Activated T-helper 17 cell treated with anti-CD3 and anti-CD28 coated beads, Interleukin-2, amount 50 U/mL, for 72 hours (primary cell): Measurements from ENCODE around the gene ATL2. TPM values are rescaled to one million over a fixed set of nuclear protein-coding genes. Genes with fewer than 3 reads are reported as not detected.
"Not testable (repeated sequence)": the region's sequence is repeated elsewhere in the genome, so short reads cannot be mapped to it uniquely, and the experiment has no call there.

Experiments used
- ATAC-seq: fragments of 150-1000 bp; cut with Tn5 transposase; replicated peaks from 2 replicates; pipeline ENCODE4 v1.10.0; 2021; ENCODE audit warnings: mild to moderate bottlenecking, moderate library complexity
- H3K27ac Mint-ChIP-seq: one replicate; pipeline ENCODE4 v1.8.0; 2022; ENCODE audit warnings: mixed read lengths
- H3K27me3 Mint-ChIP-seq: one replicate; pipeline ENCODE4 v1.8.0; 2022; ENCODE audit warnings: mixed read lengths
- H3K36me3 Mint-ChIP-seq: one replicate; pipeline ENCODE4 v1.8.0; 2022; ENCODE audit warnings: low read depth, mild to moderate bottlenecking, mixed read lengths
- H3K4me1 Mint-ChIP-seq: one replicate; pipeline ENCODE4 v1.8.0; 2022; ENCODE audit warnings: mixed read lengths
- H3K4me3 Mint-ChIP-seq: one replicate; pipeline ENCODE4 v1.8.0; 2022; ENCODE audit warnings: mild to moderate bottlenecking, mixed read lengths
- H3K9me3 Mint-ChIP-seq: one replicate; pipeline ENCODE4 v1.8.0; 2022; ENCODE audit warnings: mixed read lengths
- total RNA-seq, 2 donors: library from RNA; stranded (reverse); gene quantifications; one replicate each; pipeline ENCODE4 v1.2.3, GENCODE V29; 2022

Gene ATL2
- total RNA-seq, 2 donors from 2014 or later: 30.9 to 52.8 TPM

GRCh38 chr2:38281095-38281742 lies 95.9 kb downstream of the ATL2 start:
- no peak overlapping the region for H3K27ac Mint-ChIP-seq
- H3K27me3 Mint-ChIP-seq: peaks cover 10% of the 10 kb centered on the region
- no peaks in the 10 kb centered on the region for H3K36me3 Mint-ChIP-seq
- H3K4me1 Mint-ChIP-seq: peaks cover 4% of the 10 kb centered on the region
- H3K4me3 Mint-ChIP-seq: no peak overlapping the region
- no peaks in the 10 kb centered on the region for H3K9me3 Mint-ChIP-seq
- ATAC-seq: no peak

- no peaks in the 10 kb centered on the region for H3K36me3 Mint-ChIP-seq
- no peak for ATAC-seq
- no peak overlapping the region for H3K4me3 Mint-ChIP-seq
- H3K27ac Mint-ChIP-seq: no peak overlapping the region
- H3K27me3 Mint-ChIP-seq: peaks cover 6% of the 10 kb centered on the region
- no peaks in the 10 kb centered on the region for H3K9me3 Mint-ChIP-seq
- H3K4me1 Mint-ChIP-seq: peaks cover 7% of the 10 kb centered on the region
Observed at GRCh38 chr2:38279201-38279600, 97.9 kb downstream of the ATL2 start.

- not testable (repeated sequence) for H3K9me3 Mint-ChIP-seq, H3K36me3 Mint-ChIP-seq, H3K27ac Mint-ChIP-seq, H3K27me3 Mint-ChIP-seq, H3K4me1 Mint-ChIP-seq, ATAC-seq, H3K4me3 Mint-ChIP-seq
Observed at GRCh38 chr2:38278117-38278438, 99.0 kb downstream of the ATL2 start.

- no peaks in the 10 kb centered on the region for H3K9me3 Mint-ChIP-seq
- no peak for ATAC-seq
- no peaks in the 10 kb centered on the region for H3K36me3 Mint-ChIP-seq
- H3K4me3 Mint-ChIP-seq: no peak overlapping the region
- no peak overlapping the region for H3K27ac Mint-ChIP-seq
- peaks cover 7% of the 10 kb centered on the region for H3K4me1 Mint-ChIP-seq
- H3K27me3 Mint-ChIP-seq: no peaks in the 10 kb centered on the region
Observed at GRCh38 chr2:38277245-38278116, 99.6 kb downstream of the ATL2 start.

- Mint-ChIP-seq H3K36me3 (no peaks in the 10 kb centered on the region), H3K27me3 (no peaks in the 10 kb centered on the region), H3K4me1 (peaks cover 7% of the 10 kb centered on the region), H3K4me3 (no peak overlapping the region), H3K9me3 (no peaks in the 10 kb centered on the region), H3K27ac (peak overlapping the region; percentile 21)
- ATAC-seq: peak; percentile 51
Observed at GRCh38 chr2:38274286-38275276, 102.5 kb downstream of the ATL2 start.

GRCh38 chr2:38271697-38272096 lies 105.4 kb downstream of the ATL2 start:
- Mint-ChIP-seq H3K36me3 (no peaks in the 10 kb centered on the region), H3K27me3 (no peaks in the 10 kb centered on the region)
- no peak for ATAC-seq

GRCh38 chr2:38269421-38269820 lies 107.7 kb downstream of the ATL2 start:
- ATAC-seq: no peak
- H3K4me3 Mint-ChIP-seq: no peak overlapping the region
- peaks cover under 1% of the 10 kb centered on the region for H3K4me1 Mint-ChIP-seq
- H3K36me3 Mint-ChIP-seq: no peaks in the 10 kb centered on the region
- H3K9me3 Mint-ChIP-seq: peaks cover 4% of the 10 kb centered on the region
- H3K27me3 Mint-ChIP-seq: no peaks in the 10 kb centered on the region
- H3K27ac Mint-ChIP-seq: no peak overlapping the region

More at GRCh38 chr2:38271697-38272096, 105.4 kb downstream of the ATL2 start:
- Mint-ChIP-seq H3K9me3 (peaks cover 4% of the 10 kb centered on the region), H3K27ac (no peak overlapping the region), H3K4me1 (peaks cover 3% of the 10 kb centered on the region), H3K4me3 (no peak overlapping the region)

GRCh38 chr2:38268691-38269327 lies 108.3 kb downstream of the ATL2 start:
- Mint-ChIP-seq H3K4me1 (no peaks in the 10 kb centered on the region), H3K9me3 (peaks cover 4% of the 10 kb centered on the region), H3K4me3 (no peak overlapping the region), H3K27ac (no peak overlapping the region), H3K27me3 (no peaks in the 10 kb centered on the region), H3K36me3 (no peaks in the 10 kb centered on the region)
- ATAC-seq: no peak

GRCh38 chr2:38268001-38268400 lies 109.1 kb downstream of the ATL2 start:
- Mint-ChIP-seq H3K27me3 (peaks cover 3% of the 10 kb centered on the region), H3K9me3 (peaks cover 4% of the 10 kb centered on the region)
- ATAC-seq: no peak

GRCh38 chr2:38267270-38267925 lies 109.7 kb downstream of the ATL2 start:
- ATAC-seq: no peak
- peaks cover 5% of the 10 kb centered on the region for H3K27me3 Mint-ChIP-seq
- no peak overlapping the region for H3K27ac Mint-ChIP-seq
- H3K36me3 Mint-ChIP-seq: no peaks in the 10 kb centered on the region
- H3K4me3 Mint-ChIP-seq: no peak overlapping the region
- H3K9me3 Mint-ChIP-seq: peaks cover 4% of the 10 kb centered on the region
- H3K4me1 Mint-ChIP-seq: no peaks in the 10 kb centered on the region

More at GRCh38 chr2:38268001-38268400, 109.1 kb downstream of the ATL2 start:
- Mint-ChIP-seq H3K36me3 (no peaks in the 10 kb centered on the region), H3K27ac (no peak overlapping the region), H3K4me3 (no peak overlapping the region), H3K4me1 (no peaks in the 10 kb centered on the region)

GRCh38 chr2:38266382-38267061 lies 110.6 kb downstream of the ATL2 start:
- H3K4me1 Mint-ChIP-seq: peaks cover 8% of the 10 kb centered on the region
- peaks cover 4% of the 10 kb centered on the region for H3K9me3 Mint-ChIP-seq
- H3K4me3 Mint-ChIP-seq: no peak overlapping the region
- no peaks in the 10 kb centered on the region for H3K36me3 Mint-ChIP-seq
- no peak overlapping the region for H3K27ac Mint-ChIP-seq
- peak; percentile 37 for ATAC-seq
- peaks cover 5% of the 10 kb centered on the region for H3K27me3 Mint-ChIP-seq

GRCh38 chr2:38265461-38265860 lies 111.6 kb downstream of the ATL2 start:
- peaks cover 4% of the 10 kb centered on the region for H3K9me3 Mint-ChIP-seq
- ATAC-seq: peak; percentile 8
- H3K4me3 Mint-ChIP-seq: peak overlapping the region; percentile 27
- H3K4me1 Mint-ChIP-seq: peaks cover 17% of the 10 kb centered on the region
- peaks cover 10% of the 10 kb centered on the region for H3K27me3 Mint-ChIP-seq
- H3K27ac Mint-ChIP-seq: no peak overlapping the region
- no peaks in the 10 kb centered on the region for H3K36me3 Mint-ChIP-seq
